ENCODE results near the gene CCDC68. TPM values are rescaled to one million over a fixed set of nuclear protein-coding genes. Genes with fewer than 3 reads are reported as not detected.

The CCDC68 gene
- total RNA-seq, 1 experiment from 2014 or later: 16.0 TPM

GRCh38 chr18:54961016-54961423 lies 1.8 kb upstream of the CCDC68 start:
- Mint-ChIP-seq H3K4me1 (ENCODE audit: low read depth, unreplicated experiment) (peaks cover 29% of the 10 kb centered on the region), H3K9me3 (ENCODE audit: low read depth, unreplicated experiment) (peaks cover 3% of the 10 kb centered on the region), H3K27me3 (ENCODE audit: unreplicated experiment) (no peaks in the 10 kb centered on the region), H3K36me3 (ENCODE audit: insufficient read depth, unreplicated experiment) (peaks cover 12% of the 10 kb centered on the region), H3K27ac (ENCODE audit: unreplicated experiment) (no peak overlapping the region), H3K4me3 (ENCODE audit: low read depth, unreplicated experiment) (no peak overlapping the region)
- intact Hi-C loops (cut with micrococcal nuclease; ENCODE audit: unreplicated experiment): no loop called here
- CTCF ChIA-PET: no interaction called here
- no peak for TF ChIP-seq CTCF (IDR thresholded peaks at IDR 0.05; ENCODE audit: unreplicated experiment)
- BruUV-seq (replicated peaks): no TSS peak
- DNase-seq: no peak

- no peak for TF ChIP-seq CTCF (IDR thresholded peaks at IDR 0.05; ENCODE audit: unreplicated experiment)
- no TSS peak for BruUV-seq (replicated peaks)
These were observed 936 bp upstream of the CCDC68 start for GRCh38 chr18:54960197-54960596.

GRCh38 chr18:54957996-54958395 lies 1.3 kb downstream of the CCDC68 start:
- H3K9me3 Mint-ChIP-seq (ENCODE audit: low read depth, unreplicated experiment): no peaks in the 10 kb centered on the region
- H3K4me3 Mint-ChIP-seq (ENCODE audit: low read depth, unreplicated experiment): peak overlapping the region; percentile 82
- DNase-seq: peak; percentile 35
- peak overlapping the region; percentile 28 for H3K27ac Mint-ChIP-seq (ENCODE audit: unreplicated experiment)
- H3K4me1 Mint-ChIP-seq (ENCODE audit: low read depth, unreplicated experiment): peaks cover 30% of the 10 kb centered on the region
- intact Hi-C loops (cut with micrococcal nuclease; ENCODE audit: unreplicated experiment): loop anchor here (10.0 kb wide), 1 partner anchor 513 kb away; no protein-coding TSS in a partner anchor
- no peaks in the 10 kb centered on the region for H3K27me3 Mint-ChIP-seq (ENCODE audit: unreplicated experiment)
- CTCF ChIA-PET: interaction anchor here (0.9 to 1.3 kb wide), 2 partner anchors 36 to 224 kb away, joined by 3 read pairs; no protein-coding TSS in a partner anchor
- no TSS peak for BruUV-seq (replicated peaks)
- no peak for TF ChIP-seq CTCF (IDR thresholded peaks at IDR 0.05; ENCODE audit: unreplicated experiment)
- H3K36me3 Mint-ChIP-seq (ENCODE audit: insufficient read depth, unreplicated experiment): peaks cover 12% of the 10 kb centered on the region

More at GRCh38 chr18:54960197-54960596, 936 bp upstream of the CCDC68 start:
- intact Hi-C loops (cut with micrococcal nuclease; ENCODE audit: unreplicated experiment): no loop called here
- Mint-ChIP-seq H3K36me3 (ENCODE audit: insufficient read depth, unreplicated experiment) (peaks cover 12% of the 10 kb centered on the region), H3K4me3 (ENCODE audit: low read depth, unreplicated experiment) (peak overlapping the region; percentile 82), H3K27me3 (ENCODE audit: unreplicated experiment) (no peaks in the 10 kb centered on the region), H3K9me3 (ENCODE audit: low read depth, unreplicated experiment) (peaks cover 3% of the 10 kb centered on the region), H3K27ac (ENCODE audit: unreplicated experiment) (no peak overlapping the region), H3K4me1 (ENCODE audit: low read depth, unreplicated experiment) (peaks cover 29% of the 10 kb centered on the region)
- no peak for DNase-seq
- CTCF ChIA-PET: interaction anchor here (0.7 kb wide), 1 partner anchor 131 kb away, joined by 4 read pairs; no protein-coding TSS in a partner anchor

GRCh38 chr18:54957296-54957832 lies 1.9 kb downstream of the CCDC68 start:
- Mint-ChIP-seq H3K9me3 (ENCODE audit: low read depth, unreplicated experiment) (no peaks in the 10 kb centered on the region), H3K4me3 (ENCODE audit: low read depth, unreplicated experiment) (peak overlapping the region; percentile 82), H3K27me3 (ENCODE audit: unreplicated experiment) (no peaks in the 10 kb centered on the region), H3K4me1 (ENCODE audit: low read depth, unreplicated experiment) (peaks cover 30% of the 10 kb centered on the region), H3K27ac (ENCODE audit: unreplicated experiment) (no peak overlapping the region), H3K36me3 (ENCODE audit: insufficient read depth, unreplicated experiment) (peaks cover 12% of the 10 kb centered on the region)
- BruUV-seq (replicated peaks): no TSS peak
- DNase-seq: no peak
- TF ChIP-seq CTCF (IDR thresholded peaks at IDR 0.05; ENCODE audit: unreplicated experiment): no peak
- CTCF ChIA-PET: interaction anchor here (0.5 to 1.3 kb wide), 2 partner anchors 224 to 318 kb away, joined by 3 to 6 read pairs; no protein-coding TSS in a partner anchor
- intact Hi-C loops (cut with micrococcal nuclease; ENCODE audit: unreplicated experiment): loop anchor here (10.0 kb wide), 1 partner anchor 513 kb away; no protein-coding TSS in a partner anchor
